ENCODE data around the gene PRKG1. TPM values are rescaled to one million over a fixed set of nuclear protein-coding genes. Genes with fewer than 3 reads are reported as not detected.

The PRKG1 gene
- total and polyA plus RNA-seq, 2 donors (not counting 1 experiment from before 2014, with no cell fraction given), result 45.8 to 71.8 TPM

DNA sequence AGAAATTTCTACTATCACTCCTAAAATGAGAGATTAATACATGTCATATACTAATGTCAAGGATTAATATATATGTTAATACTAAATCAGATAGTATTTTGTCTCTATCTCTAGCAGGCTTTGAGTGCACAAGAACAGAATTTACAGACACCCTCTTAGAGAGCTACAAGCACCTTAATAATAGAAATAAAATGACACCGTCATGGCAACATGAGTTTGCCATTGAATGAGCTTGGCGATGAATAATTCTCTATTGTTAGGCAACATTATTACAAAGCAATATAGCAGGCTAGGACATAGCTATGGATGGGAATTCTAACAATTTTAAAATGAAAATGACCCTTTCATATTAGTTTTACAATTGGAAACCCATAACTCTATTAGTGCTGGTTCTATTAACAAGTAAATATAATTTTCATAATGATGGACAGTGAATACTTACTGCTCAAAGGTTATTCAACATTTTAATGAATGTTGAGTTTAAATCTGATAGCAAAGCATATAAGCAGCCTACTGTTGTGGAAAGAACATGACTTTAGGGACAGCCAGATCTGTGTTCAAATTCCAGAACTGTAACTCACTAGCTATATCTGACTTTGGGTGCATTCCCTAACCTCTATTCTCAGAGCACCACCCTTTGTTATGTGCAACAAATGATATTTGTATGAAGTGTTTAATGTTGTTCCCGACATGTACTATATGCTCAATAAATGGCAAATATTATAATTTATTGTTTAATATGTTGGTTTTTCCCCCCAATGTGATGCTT, 1055.3 kb downstream of the PRKG1 start:
- no peak overlapping the region for H3K9ac ChIP-seq (ENCODE audit: insufficient read depth, low read length)
- H3K4me1 ChIP-seq (ENCODE audit: control insufficient read depth, extremely low read depth, insufficient read depth, low read length), result no peaks in the 10 kb centered on the region
- H3K9me3 ChIP-seq (ENCODE audit: control insufficient read depth, insufficient read depth, low read depth, low read length), result no peaks in the 10 kb centered on the region
- H2AFZ ChIP-seq (ENCODE audit: low read length), result no peak overlapping the region
- H4K20me1 ChIP-seq (ENCODE audit: control insufficient read depth, extremely low read depth, insufficient read depth, low read length), result no peaks in the 10 kb centered on the region
- no peak overlapping the region for H3K27ac ChIP-seq (ENCODE audit: insufficient read depth, low read length)
- H3K4me3 ChIP-seq (replicated peaks in 1 of 4; ENCODE audit: control extremely low read depth in 1 of 4, insufficient read depth in 1 of 4, low read depth in 3 of 4, low read length in 4 of 4), result no peak overlapping the region
- no peaks in the 10 kb centered on the region for H3K27me3 ChIP-seq (ENCODE audit: control insufficient read depth, insufficient read depth, low read length)
- H3K4me2 ChIP-seq (ENCODE audit: extremely low read depth, insufficient read depth, low read length), result no peak overlapping the region
- no peaks in the 10 kb centered on the region for H3K36me3 ChIP-seq (ENCODE audit: control insufficient read depth, insufficient read depth, low read length)
- DNase-seq (ENCODE audit: low read depth in 2 of 2), result no peak
- no peak for TF ChIP-seq EZH2 (IDR thresholded peaks at IDR 0.05; ENCODE audit: low read length, missing control alignments)
- TF ChIP-seq, protein P1, sequence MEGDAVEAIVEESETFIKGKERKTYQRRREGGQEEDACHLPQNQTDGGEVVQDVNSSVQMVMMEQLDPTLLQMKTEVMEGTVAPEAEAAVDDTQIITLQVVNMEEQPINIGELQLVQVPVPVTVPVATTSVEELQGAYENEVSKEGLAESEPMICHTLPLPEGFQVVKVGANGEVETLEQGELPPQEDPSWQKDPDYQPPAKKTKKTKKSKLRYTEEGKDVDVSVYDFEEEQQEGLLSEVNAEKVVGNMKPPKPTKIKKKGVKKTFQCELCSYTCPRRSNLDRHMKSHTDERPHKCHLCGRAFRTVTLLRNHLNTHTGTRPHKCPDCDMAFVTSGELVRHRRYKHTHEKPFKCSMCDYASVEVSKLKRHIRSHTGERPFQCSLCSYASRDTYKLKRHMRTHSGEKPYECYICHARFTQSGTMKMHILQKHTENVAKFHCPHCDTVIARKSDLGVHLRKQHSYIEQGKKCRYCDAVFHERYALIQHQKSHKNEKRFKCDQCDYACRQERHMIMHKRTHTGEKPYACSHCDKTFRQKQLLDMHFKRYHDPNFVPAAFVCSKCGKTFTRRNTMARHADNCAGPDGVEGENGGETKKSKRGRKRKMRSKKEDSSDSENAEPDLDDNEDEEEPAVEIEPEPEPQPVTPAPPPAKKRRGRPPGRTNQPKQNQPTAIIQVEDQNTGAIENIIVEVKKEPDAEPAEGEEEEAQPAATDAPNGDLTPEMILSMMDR (conservative IDR thresholded peaks at IDR 0.05 in 1 of 2, IDR thresholded peaks at IDR 0.05 in 1 of 2; ENCODE audit: low read depth in 1 of 2, low read length in 2 of 2), result no peak
- H3K79me2 ChIP-seq (ENCODE audit: control insufficient read depth, insufficient read depth, low read length), result no peaks in the 10 kb centered on the region

DNA sequence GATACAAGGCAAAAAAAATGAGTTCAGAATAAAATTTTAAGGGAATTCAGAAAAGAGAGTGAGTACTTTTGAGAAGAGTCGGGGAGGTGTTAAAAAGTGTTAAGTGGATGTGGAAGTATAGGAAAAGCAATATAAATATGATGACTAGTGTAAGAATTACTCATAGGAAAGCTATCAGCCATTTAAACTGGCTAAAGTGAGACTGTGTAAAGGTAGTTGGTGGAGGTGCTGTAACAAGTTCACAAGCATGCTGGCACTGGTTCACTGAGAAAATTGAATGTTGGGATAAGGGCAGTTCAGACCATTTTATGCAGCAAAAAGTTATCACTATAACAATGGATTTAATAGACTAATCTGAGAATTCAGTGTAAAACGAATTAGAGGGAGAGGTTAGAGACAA, 1060.8 kb downstream of the PRKG1 start:
- TF ChIP-seq, protein P1 (conservative IDR thresholded peaks at IDR 0.05 in 1 of 2, IDR thresholded peaks at IDR 0.05 in 1 of 2; ENCODE audit: low read depth in 1 of 2, low read length in 2 of 2), result no peak
- TF ChIP-seq EZH2 (IDR thresholded peaks at IDR 0.05; ENCODE audit: low read length, missing control alignments), result no peak
- H3K9me3 ChIP-seq (ENCODE audit: control insufficient read depth, insufficient read depth, low read depth, low read length), result no peaks in the 10 kb centered on the region
- H3K4me3 ChIP-seq (replicated peaks in 1 of 4; ENCODE audit: control extremely low read depth in 1 of 4, insufficient read depth in 1 of 4, low read depth in 3 of 4, low read length in 4 of 4), result no peak overlapping the region
- no peak overlapping the region for H3K4me2 ChIP-seq (ENCODE audit: extremely low read depth, insufficient read depth, low read length)
- H4K20me1 ChIP-seq (ENCODE audit: control insufficient read depth, extremely low read depth, insufficient read depth, low read length), result no peaks in the 10 kb centered on the region
- no peak overlapping the region for H2AFZ ChIP-seq (ENCODE audit: low read length)
- DNase-seq (ENCODE audit: low read depth in 2 of 2), result no peak
- no peaks in the 10 kb centered on the region for H3K4me1 ChIP-seq (ENCODE audit: control insufficient read depth, extremely low read depth, insufficient read depth, low read length)
- no peaks in the 10 kb centered on the region for H3K36me3 ChIP-seq (ENCODE audit: control insufficient read depth, insufficient read depth, low read length)
- H3K27me3 ChIP-seq (ENCODE audit: control insufficient read depth, insufficient read depth, low read length), result no peaks in the 10 kb centered on the region
- H3K79me2 ChIP-seq (ENCODE audit: control insufficient read depth, insufficient read depth, low read length), result no peaks in the 10 kb centered on the region
- H3K27ac ChIP-seq (ENCODE audit: insufficient read depth, low read length), result no peak overlapping the region
- no peak overlapping the region for H3K9ac ChIP-seq (ENCODE audit: insufficient read depth, low read length)

DNA sequence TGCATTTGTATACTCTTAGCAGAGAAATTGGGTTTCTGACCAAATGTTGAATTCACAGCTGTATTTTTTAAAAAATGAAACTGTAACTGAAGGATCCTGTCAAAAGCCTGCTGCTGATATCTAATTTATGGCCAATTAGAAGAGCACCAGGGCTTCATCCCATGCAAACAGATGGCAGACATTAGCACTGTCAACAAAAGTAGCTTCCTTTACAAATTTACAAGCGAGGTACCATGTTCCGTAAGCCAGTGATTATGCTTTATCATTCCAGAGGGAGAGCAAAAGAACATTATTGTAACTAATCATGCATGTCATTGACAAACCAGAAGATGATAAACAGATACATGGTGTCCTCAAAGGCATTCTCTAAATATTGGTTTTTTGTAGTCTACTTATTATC, 1062.6 kb downstream of the PRKG1 start:
- H4K20me1 ChIP-seq (ENCODE audit: control insufficient read depth, extremely low read depth, insufficient read depth, low read length), result no peaks in the 10 kb centered on the region
- no peak overlapping the region for H3K4me2 ChIP-seq (ENCODE audit: extremely low read depth, insufficient read depth, low read length)
- no peaks in the 10 kb centered on the region for H3K36me3 ChIP-seq (ENCODE audit: control insufficient read depth, insufficient read depth, low read length)
- no peak overlapping the region for H3K4me3 ChIP-seq (replicated peaks in 1 of 4; ENCODE audit: control extremely low read depth in 1 of 4, insufficient read depth in 1 of 4, low read depth in 3 of 4, low read length in 4 of 4)
- H3K27ac ChIP-seq (ENCODE audit: insufficient read depth, low read length), result no peak overlapping the region
- H3K9ac ChIP-seq (ENCODE audit: insufficient read depth, low read length), result no peak overlapping the region
- no peaks in the 10 kb centered on the region for H3K4me1 ChIP-seq (ENCODE audit: control insufficient read depth, extremely low read depth, insufficient read depth, low read length)
- no peaks in the 10 kb centered on the region for H3K79me2 ChIP-seq (ENCODE audit: control insufficient read depth, insufficient read depth, low read length)
- no peak overlapping the region for H2AFZ ChIP-seq (ENCODE audit: low read length)
- DNase-seq (ENCODE audit: low read depth in 2 of 2), result no peak
- TF ChIP-seq, protein P1 (conservative IDR thresholded peaks at IDR 0.05 in 1 of 2, IDR thresholded peaks at IDR 0.05 in 1 of 2; ENCODE audit: low read depth in 1 of 2, low read length in 2 of 2), result no peak
- no peak for TF ChIP-seq EZH2 (IDR thresholded peaks at IDR 0.05; ENCODE audit: low read length, missing control alignments)
- no peaks in the 10 kb centered on the region for H3K9me3 ChIP-seq (ENCODE audit: control insufficient read depth, insufficient read depth, low read depth, low read length)
- H3K27me3 ChIP-seq (ENCODE audit: control insufficient read depth, insufficient read depth, low read length), result no peaks in the 10 kb centered on the region
